SH-SY5Y (cell line): Measurements from ENCODE around the gene PNPLA2.

Experiments used
- GATA2 ChIP-seq: IDR thresholded peaks from 2 replicates; pipeline ENCODE4 v1.6.1; 2011; ENCODE audit warnings: mild to moderate bottlenecking, low read depth, low read length
- GATA3 ChIP-seq: IDR thresholded peaks from 2 replicates; pipeline ENCODE4 v1.6.1; 2011; ENCODE audit warnings: low read depth, mild to moderate bottlenecking, low read length, moderate library complexity

PNPLA2 gene

DNA sequence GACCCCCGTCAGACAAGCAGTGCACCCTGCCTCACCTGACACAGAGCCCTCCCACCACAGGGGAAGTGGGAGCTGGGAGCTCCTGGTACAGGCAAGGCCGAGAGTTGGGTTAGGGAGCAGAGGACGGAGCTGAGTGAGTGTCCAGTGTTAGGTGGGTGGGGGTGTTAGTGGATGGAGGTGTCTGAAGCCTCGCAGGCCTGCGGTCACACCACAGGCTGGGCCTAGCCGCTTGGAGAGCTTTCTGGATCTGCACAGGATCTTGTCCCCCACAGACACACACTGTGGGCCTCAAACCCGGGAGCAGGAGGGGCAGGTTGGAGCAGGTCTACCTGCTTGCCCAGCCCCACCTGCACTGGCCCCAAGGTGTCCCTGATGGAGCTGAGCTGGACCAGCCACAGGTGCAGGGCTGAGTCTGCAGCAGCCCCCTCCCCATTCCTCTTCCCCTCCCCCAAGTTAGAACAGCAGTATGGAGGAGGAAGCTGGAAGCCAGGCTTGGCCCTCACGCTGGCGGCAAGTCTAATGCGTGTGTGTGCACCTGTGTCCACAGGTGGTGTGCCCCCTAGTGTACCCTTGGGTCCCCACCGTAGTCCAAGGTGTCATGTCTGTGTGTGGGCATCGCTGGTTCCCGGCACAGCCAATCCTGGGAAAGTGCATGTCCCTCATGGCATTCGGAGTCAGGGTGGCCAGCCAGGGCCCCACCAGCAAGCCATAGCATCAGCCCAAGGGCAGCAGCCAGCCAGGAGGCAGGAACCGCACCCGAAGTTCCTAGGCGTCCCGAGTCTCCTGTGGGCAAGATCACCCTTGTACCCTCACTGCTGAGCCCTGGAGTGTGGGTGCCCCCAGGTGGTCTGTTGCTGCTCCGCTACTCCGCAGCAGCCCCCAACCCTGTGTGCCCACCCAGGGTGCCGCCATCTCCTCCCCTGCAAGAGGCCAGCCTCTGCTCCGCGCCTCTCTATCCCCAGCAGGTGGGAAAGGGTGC is 39.4 kb upstream of the PNPLA2 start:
- no peak for TF ChIP-seq GATA2
- TF ChIP-seq GATA3 = no peak

DNA sequence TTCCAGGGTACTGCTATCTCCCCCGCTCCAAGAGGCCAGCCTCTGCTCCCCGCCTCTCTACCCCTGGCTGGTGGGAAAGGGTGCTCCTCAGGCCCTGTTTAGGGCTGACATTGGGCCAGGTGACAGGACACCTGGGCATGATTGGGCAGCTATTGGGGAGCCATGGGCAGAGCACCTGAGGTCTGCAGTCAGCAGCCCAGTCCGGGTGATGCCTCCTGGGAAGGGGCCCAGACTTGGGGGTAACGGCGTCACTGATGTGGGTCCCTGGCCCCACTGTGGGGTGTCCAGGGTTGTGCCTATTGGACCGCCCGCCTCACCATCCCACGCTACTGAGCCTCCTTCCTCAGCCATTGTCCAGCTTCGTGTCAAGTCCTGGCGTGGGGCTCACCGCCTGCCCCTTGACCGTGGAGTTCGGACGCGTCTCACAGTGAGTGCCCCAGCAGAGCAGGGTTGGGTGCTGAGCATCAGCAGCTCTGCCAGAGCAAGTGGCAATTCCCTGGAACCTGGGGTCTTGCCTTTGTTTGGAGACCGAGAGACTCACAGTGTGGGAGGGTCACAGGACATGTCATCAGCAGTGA is 38.7 kb upstream of the PNPLA2 start:
- no peak for TF ChIP-seq GATA3
- no peak for TF ChIP-seq GATA2

DNA sequence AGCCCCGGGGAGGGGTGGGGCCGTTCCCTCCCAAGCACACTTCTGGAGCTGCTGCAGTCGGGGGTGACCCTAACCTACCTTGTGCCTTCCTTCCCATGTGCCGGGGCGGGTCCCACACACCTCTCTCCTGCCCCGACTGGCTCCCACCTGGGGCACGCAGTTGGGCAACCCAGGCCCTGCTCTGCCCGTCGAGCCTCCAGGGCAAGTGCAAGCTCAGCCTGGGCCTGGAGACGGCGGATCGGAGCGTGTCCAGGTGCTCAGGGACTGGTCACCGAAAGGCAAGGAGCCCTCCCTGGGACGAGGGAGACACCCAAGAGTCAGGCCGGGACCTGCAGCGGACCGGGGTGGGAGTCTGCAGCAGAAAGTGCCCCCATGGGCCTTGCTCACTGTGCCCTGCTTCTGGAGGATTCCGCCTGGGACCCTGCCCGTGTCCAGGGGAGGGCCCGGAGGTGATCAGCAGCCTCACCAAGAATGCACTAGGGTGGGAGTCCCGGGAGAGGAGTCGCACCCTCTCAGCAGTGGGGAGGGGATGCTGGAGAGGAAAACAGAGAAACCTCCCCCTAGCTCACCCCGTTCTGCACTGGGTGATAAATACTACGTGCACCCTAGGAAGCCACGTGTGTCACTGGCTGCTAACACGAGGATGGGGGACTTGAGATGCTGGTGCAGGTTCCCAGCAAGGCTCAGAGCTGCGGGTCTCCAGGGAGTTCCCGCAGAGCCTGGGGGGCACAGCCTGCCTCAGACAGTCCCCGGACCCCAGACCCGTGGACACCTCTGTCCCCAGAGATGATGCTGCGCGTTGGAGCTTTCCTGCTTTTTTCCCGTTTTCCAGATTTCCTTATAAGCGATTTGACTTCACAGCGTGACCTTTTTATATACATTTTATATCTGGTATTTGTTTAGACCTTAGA is 36.2 kb upstream of the PNPLA2 start:
- no peak for TF ChIP-seq GATA2
- no peak for TF ChIP-seq GATA3

DNA sequence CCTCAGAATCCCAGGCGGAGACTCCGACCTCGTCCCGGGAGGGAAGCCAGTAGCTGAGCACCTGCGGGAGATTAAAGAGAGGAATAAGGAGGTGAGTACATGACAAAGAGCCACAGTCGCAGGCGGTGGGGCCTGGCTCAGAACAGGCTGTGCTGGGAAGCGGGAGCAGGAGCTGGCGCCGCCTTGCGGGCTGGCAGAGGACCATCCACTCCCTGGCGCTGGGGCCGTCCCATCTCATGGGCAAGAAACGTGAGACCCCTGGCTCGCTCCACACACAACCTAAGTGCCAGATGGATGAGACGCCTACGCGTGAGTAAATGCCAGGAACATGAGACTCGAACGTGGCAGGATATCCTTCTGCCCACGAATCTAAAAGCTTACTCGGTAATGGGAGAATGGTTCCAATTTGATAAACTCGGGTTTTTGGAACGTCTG is 35.1 kb upstream of the PNPLA2 start:
- no peak for TF ChIP-seq GATA2
- no peak for TF ChIP-seq GATA3

DNA sequence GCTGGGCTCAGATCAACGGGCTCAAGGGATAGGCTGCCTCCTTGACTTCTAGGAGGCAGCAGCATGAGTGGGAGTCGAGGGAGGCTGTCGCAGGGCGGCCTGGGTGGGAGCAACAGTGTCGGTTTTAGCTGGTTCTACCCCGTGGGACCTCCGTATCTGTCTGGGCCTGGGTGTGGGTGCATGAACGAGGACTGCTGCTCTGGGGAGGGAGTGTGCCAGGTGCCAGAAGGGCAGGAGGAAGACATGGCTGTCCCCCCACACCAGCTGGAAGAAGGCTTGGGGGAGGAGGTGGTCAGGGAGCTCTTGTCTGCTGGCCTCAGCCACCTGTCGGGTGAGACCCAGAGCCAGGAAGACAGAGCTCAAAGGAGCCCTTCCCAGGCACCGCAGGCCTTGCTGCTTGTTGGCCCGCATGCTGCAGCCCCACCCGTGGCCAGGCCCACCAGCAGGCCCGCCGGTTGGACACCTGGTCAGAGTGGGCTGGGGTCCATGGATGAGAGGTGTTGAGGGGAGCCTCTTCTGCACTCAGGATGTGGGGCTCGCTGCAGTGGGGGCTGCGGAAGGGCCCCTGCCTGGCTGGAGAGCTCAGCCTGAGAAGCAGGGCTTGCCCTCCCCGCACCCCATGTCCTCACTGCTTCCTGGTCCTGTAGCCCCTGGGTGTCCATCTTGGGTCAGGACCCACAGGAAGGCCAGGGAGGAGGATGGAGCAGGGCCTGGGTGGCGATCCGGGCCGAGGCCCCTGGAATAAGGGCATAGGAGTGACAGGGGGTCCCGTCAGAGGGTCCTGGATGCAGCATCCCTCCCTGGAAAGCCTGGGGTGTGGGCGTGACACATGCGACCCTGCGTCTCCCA is 32.3 kb upstream of the PNPLA2 start:
- TF ChIP-seq GATA3 (no peak), GATA2 (no peak)

DNA sequence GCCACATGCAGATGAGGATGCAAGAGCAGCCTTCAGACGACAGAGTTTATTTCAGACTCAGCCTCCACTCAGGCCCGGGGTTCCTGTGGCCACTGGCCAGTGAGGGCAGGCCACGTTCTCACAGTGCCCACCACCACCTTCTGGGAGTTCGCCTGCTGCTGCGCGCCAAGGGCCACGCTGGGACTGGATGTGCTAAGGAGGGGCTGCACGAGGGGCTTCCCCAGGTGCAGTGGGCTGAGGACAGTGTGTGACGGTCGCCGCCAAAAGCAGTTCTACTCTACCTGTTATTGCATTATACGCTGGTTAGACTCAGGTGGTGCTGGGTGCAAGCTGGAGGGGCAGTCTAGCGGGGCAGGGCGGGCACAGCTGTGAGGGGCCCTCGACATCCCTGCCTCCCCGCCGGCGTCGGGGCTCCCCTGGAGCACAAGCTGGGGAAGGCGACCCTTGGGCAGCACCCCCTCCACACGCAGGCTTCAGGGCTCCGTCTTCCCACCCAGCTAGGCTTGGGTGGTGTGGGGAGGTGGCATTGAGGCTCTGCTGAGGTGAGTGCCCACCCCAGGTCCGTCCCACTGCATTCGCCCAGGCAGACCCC is 31.5 kb upstream of the PNPLA2 start:
- TF ChIP-seq GATA3 (no peak), GATA2 (no peak)

DNA sequence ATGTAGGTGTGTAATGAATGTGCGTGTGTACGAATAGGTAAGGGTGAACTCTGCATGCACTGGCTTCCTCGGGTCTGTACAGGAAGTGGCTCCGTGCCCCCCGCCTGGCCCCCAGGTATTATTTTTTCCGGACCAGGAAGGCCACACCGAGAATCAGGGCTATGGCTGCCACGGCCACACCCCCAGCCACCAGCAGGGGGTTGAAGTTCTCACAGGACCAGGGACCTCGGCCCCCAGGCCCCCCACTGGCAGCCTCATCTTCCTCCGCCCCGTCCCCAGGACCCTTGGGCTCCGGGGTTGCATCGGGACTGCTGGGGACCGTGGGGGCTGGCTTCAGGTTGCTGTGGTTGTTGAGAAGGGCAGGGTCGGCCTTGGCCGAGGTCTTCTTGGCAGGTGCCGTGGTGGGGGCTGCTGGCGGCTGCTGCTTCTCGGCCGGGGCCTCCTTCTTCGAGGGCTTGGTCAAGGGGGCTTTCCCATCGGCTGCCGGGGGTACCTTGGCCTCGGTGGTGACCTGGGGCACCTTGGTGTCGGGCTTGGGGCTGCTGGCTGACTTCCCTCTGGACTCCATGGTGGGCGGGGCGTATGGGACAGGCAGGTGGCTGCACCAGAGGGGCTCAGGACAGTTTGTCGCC is 30.6 kb upstream of the PNPLA2 start:
- no peak for TF ChIP-seq GATA3
- TF ChIP-seq GATA2 = no peak

DNA sequence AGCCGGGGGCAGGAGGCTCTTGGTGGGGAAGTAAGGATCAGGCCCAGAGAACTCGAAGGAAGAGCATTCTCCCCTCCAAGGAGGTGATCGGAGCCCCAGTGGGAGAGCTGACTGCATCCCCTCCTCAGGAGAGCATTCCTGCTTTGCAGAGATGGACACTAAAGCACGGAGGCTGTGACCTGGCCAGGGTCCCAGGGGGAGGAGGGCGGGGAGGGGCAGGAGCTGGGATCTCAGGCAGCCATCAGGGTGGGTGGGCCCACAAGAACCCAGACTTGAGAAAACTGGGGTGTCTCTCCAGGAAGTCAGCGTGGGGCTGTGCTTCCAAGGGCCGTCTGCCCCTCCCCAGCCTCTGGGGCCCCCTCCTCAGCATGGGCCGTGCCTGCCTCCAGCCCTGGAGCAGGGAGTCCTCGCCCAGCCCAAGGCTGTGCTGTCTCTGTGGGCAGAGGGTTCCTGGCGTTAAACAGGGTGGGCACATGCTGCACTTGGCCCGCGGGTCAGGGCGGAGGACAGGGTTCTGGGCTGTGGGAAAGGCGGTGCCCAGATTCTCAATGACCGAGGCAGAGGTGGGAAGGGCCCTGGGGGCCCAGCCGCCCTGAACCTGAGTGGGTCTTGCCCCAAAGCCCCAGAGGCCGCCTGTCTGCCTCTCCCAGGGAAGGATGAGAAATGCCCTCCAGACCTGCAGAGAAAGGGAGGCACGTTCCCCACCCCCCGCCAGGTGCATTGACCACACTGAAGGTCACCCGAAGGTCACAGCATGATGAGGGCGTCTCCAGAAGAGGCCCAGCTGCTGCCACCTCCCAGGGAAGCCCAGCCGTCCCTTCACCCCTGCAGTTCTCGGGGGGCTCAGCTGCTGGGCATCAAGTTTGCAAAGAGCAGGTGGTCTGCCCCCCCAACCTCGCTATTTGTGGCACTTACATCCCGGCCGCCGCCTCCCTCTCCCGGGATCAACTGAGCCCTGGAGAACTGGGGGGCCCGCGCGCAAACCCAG is 29.5 kb upstream of the PNPLA2 start:
- no peak for TF ChIP-seq GATA3
- no peak for TF ChIP-seq GATA2

DNA sequence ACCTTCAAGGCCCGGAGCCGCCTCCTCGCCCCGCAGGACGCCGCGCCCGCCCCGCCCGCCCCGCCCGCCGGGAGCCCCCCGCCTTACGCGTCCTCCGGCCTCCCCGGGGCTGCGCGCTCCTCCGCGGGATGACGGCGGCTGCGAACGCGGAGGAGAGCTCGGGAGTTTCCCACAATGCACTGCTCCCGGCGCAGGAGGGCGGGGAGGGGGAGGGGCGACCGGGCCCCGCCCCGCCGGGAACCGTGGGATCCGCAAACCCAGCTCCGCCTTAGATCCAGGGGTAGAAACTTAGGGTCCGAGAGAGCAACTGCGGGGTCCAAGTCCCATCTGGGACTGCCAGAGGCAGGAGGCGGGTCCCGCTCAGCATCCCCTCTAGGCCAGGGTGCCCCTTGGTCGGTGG is 28.8 kb upstream of the PNPLA2 start, which contains the start of gene CEND1:
CEND1 (minus strand) TSS at position 148 of the 400 bp plus-strand sequence. CDS start 1,514 bp downstream, outside the sequence.
- no peak for TF ChIP-seq GATA2
- no peak for TF ChIP-seq GATA3

DNA sequence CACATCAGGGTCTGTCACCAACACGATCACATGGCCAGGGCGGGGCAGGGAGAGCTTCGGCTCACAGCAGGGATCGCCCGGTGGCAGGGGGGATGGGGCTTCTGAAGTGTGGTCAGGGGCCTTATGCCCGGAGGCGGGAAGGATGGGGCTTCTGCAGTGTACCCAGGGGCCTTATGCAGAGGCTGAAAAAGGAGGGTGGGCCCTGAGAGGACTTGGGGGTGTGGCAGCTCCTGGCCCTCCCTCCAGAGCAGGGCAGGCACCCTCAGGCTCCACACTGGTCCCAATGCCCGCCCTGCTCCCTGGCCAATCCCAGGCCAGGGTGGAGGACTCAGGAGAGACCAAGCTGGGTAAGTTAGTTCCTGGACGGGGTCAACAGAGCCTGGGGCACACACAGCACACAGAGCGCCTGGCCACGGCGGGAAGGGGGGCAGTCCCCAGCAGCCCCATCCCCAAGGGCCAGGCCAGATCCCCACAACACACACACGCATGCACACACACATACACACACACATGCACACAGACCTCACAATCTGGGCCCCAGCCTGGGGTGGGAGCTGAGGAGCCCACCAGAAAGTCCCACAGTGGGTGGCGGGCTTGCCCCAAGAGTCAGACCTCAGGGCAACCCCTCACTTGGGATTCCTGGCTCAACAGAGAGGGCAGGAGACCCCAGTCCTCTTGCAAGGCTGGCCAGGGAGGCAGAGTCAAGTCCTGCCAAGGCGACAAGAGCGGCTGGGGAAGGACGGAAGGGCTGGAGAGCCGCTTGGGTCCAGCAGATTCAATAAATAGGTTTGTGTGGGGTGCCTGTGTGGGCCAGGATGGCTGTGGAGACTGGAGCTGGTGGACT is 27.8 kb upstream of the PNPLA2 start:
- TF ChIP-seq GATA2 (no peak), GATA3 (no peak)
